ENCODE data around the gene LRFN2. TPM values are rescaled to one million over a fixed set of nuclear protein-coding genes. Genes with fewer than 3 reads are reported as not detected.

LRFN2 gene
- total and polyA plus RNA-seq, 4 donors: under 0.01 to 0.01 TPM; not detected in 2

DNA sequence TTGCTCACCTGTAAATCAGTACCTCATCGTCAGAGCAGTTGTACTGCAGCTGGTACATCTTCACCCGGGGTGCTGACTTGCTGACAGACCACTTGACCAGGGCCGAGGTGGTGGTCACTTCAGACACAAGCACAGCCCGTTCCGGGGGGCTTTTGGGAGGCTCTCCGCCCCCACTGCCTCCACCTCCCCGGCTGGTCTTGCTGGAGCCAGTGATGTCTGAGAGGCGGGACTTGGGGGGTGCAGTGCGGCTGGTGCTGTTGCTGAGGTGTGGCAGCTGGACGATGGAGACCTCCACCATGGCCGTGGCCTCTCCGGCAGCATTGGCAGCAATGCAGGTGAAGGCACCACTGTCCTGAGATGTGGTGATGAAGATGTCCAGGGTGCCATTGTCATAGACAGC lies 155.5 kb downstream of the LRFN2 start:
- Histone ChIP-seq H3K4me3 (ENCODE audit: low read depth in 1 of 3, low read length in 3 of 3) (no peak overlapping the region), H3K27me3 (ENCODE audit: control insufficient read depth in 4 of 4, insufficient read depth in 4 of 4, low read length in 3 of 4) (no peaks in the 10 kb centered on the region), H3K36me3 (ENCODE audit: control insufficient read depth in 4 of 4, insufficient read depth in 3 of 4, low read depth in 1 of 4, low read length in 3 of 4) (no peaks in the 10 kb centered on the region), H3K4me1 (ENCODE audit: control insufficient read depth in 4 of 4, insufficient read depth in 4 of 4, low read length in 3 of 4) (no peaks in the 10 kb centered on the region), H3K9ac (ENCODE audit: low read depth in 1 of 2, low read length in 2 of 2) (no peak overlapping the region), H3K9me3 (ENCODE audit: control insufficient read depth in 4 of 4, low read length in 3 of 4) (no peaks in the 10 kb centered on the region), H3K27ac (ENCODE audit: low read depth in 1 of 2, low read length in 2 of 2) (no peak overlapping the region)
- no peak for TF ChIP-seq HNF4A (conservative IDR thresholded peaks at IDR 0.05)
- no peak for TF ChIP-seq EGR1 (IDR thresholded peaks at IDR 0.05; ENCODE audit: low read depth in 2 of 2)
- no peak for TF ChIP-seq FOXA1 (IDR thresholded peaks at IDR 0.05)
- TF ChIP-seq, protein P1, sequence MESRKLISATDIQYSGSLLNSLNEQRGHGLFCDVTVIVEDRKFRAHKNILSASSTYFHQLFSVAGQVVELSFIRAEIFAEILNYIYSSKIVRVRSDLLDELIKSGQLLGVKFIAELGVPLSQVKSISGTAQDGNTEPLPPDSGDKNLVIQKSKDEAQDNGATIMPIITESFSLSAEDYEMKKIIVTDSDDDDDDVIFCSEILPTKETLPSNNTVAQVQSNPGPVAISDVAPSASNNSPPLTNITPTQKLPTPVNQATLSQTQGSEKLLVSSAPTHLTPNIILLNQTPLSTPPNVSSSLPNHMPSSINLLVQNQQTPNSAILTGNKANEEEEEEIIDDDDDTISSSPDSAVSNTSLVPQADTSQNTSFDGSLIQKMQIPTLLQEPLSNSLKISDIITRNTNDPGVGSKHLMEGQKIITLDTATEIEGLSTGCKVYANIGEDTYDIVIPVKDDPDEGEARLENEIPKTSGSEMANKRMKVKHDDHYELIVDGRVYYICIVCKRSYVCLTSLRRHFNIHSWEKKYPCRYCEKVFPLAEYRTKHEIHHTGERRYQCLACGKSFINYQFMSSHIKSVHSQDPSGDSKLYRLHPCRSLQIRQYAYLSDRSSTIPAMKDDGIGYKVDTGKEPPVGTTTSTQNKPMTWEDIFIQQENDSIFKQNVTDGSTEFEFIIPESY (IDR thresholded peaks at IDR 0.05): no peak
- TF ChIP-seq RXRA (IDR thresholded peaks at IDR 0.05): no peak
- TF ChIP-seq, protein P2, sequence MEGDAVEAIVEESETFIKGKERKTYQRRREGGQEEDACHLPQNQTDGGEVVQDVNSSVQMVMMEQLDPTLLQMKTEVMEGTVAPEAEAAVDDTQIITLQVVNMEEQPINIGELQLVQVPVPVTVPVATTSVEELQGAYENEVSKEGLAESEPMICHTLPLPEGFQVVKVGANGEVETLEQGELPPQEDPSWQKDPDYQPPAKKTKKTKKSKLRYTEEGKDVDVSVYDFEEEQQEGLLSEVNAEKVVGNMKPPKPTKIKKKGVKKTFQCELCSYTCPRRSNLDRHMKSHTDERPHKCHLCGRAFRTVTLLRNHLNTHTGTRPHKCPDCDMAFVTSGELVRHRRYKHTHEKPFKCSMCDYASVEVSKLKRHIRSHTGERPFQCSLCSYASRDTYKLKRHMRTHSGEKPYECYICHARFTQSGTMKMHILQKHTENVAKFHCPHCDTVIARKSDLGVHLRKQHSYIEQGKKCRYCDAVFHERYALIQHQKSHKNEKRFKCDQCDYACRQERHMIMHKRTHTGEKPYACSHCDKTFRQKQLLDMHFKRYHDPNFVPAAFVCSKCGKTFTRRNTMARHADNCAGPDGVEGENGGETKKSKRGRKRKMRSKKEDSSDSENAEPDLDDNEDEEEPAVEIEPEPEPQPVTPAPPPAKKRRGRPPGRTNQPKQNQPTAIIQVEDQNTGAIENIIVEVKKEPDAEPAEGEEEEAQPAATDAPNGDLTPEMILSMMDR (IDR thresholded peaks at IDR 0.05; ENCODE audit: low read depth, low read length, missing input control): no peak
- WGBS: 92% methylated on average over 12 of the region's 12 CpGs
- DNase-seq (ENCODE audit: low spot score): no peak

DNA sequence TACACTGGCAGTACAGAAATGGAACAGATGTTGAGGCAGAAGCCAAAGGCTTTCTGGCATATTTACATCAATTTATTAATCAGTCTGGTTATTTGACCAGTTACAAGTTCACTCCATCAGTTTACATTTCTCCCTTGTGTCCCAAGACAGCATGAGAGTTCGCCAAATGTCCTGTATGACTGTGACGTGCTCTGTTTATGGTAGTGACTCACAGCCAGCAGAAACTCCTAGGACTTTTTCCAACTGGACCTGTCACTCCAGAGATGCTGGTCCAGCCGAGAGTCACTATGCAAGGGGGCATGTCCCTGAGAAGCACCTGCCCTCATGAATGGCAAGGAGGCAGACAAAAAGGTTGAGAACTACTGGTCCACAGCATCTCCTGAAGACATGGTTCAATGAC lies 160.0 kb downstream of the LRFN2 start:
- H3K4me3 ChIP-seq (ENCODE audit: low read depth in 1 of 3, low read length in 3 of 3): no peak overlapping the region
- H3K9ac ChIP-seq (ENCODE audit: low read depth in 1 of 2, low read length in 2 of 2): no peak overlapping the region
- no peaks in the 10 kb centered on the region for H3K9me3 ChIP-seq (ENCODE audit: control insufficient read depth in 4 of 4, low read length in 3 of 4)
- no peak for TF ChIP-seq JUND (IDR thresholded peaks at IDR 0.05)
- TF ChIP-seq, protein P1 (IDR thresholded peaks at IDR 0.05): no peak
- TF ChIP-seq HNF4A (conservative IDR thresholded peaks at IDR 0.05): no peak
- no peak for TF ChIP-seq YY1 (IDR thresholded peaks at IDR 0.05)
- no peak for TF ChIP-seq NR2F2 (IDR thresholded peaks at IDR 0.05)
- TF ChIP-seq GABPA (IDR thresholded peaks at IDR 0.05 in 1 of 2, conservative IDR thresholded peaks at IDR 0.05 in 1 of 2): no peak
- no peak for TF ChIP-seq FOXA2 (IDR thresholded peaks at IDR 0.05)
- no peak for TF ChIP-seq HNF4G (IDR thresholded peaks at IDR 0.05)
- TF ChIP-seq EGR1 (IDR thresholded peaks at IDR 0.05; ENCODE audit: low read depth in 2 of 2): no peak
- no peaks in the 10 kb centered on the region for H3K36me3 ChIP-seq (ENCODE audit: control insufficient read depth in 4 of 4, insufficient read depth in 3 of 4, low read depth in 1 of 4, low read length in 3 of 4)
- H3K4me1 ChIP-seq (ENCODE audit: control insufficient read depth in 4 of 4, insufficient read depth in 4 of 4, low read length in 3 of 4): no peaks in the 10 kb centered on the region
- no peak overlapping the region for H3K27ac ChIP-seq (ENCODE audit: low read depth in 1 of 2, low read length in 2 of 2)
- DNase-seq (ENCODE audit: low spot score): no peak
- WGBS: 87% methylated on average over 3 of the region's 3 CpGs
- no peaks in the 10 kb centered on the region for H3K27me3 ChIP-seq (ENCODE audit: control insufficient read depth in 4 of 4, insufficient read depth in 4 of 4, low read length in 3 of 4)
